PC-9 (cell line): Measurements from ENCODE around the gene MRM1. TPM values are rescaled to one million over a fixed set of nuclear protein-coding genes. Genes with fewer than 3 reads are reported as not detected.

Experiments
- Bru-seq: library from RNA; stranded (reverse); fragments of 400-500 nt; gene quantifications from one replicate; lab custom pipeline; 2021; lab: Mats Ljungman, UMichigan
- BruChase-seq, 2 experiments: library from RNA; stranded (reverse); fragments of 400-500 nt; gene quantifications; one replicate each; lab custom pipeline; 2021; lab: Mats Ljungman, UMichigan
- BruUV-seq: library from RNA; stranded (reverse); fragments of 400-500 nt; replicated peaks from 2 replicates; lab custom pipeline; 2021; lab: Mats Ljungman, UMichigan
- CTCF ChIA-PET: fragments of 300-600 bp; sonication (Branson Sonifier 250); formaldehyde crosslinking; loops from one replicate; lab custom pipeline; 2022; ENCODE audit warnings: antibody characterized with exemption; lab: Charles Lee
- POLR2A ChIA-PET: fragments of 300-600 bp; sonication (Branson Sonifier 250); formaldehyde crosslinking; loops from one replicate; lab custom pipeline; 2022; ENCODE audit warnings: antibody characterized with exemption; ENCODE audit not compliant: unreplicated experiment; lab: Charles Lee
- DNase-seq, 2 experiments: peaks; one replicate each; pipeline versions ENCODE4 v3.0.0 to v3.0.0-alpha.2; 2015 to 2022; ENCODE audit warnings: mixed read lengths in 1 of 2
- H2AFZ ChIP-seq: fragments of 200-600 bp; sonication (generic); 2 replicates; pipeline ENCODE4 v1.8.1; 2017; ENCODE audit warnings: antibody characterized with exemption
- H3F3A ChIP-seq: fragments of 200-600 bp; sonication (generic); 2 replicates; pipeline ENCODE4 v1.8.1; 2017; ENCODE audit warnings: antibody characterized with exemption, mild to moderate bottlenecking, low read depth; ENCODE audit not compliant: insufficient read depth
- H3K27ac ChIP-seq: fragments of 200-600 bp; sonication (generic); 2 replicates; pipeline ENCODE4 v1.6.1; 2016; ENCODE audit warnings: mixed run types
- H3K27me3 ChIP-seq: fragments of 200-600 bp; sonication (generic); 2 replicates; pipeline ENCODE4 v1.6.1; 2016; ENCODE audit warnings: low read depth, mixed run types; ENCODE audit not compliant: insufficient read depth
- H3K36me3 ChIP-seq: fragments of 200-600 bp; sonication (generic); 2 replicates; pipeline ENCODE4 v1.6.1; 2016; ENCODE audit warnings: low read depth, mixed run types
- H3K4me1 ChIP-seq: fragments of 200-600 bp; sonication (generic); replicated peaks from 2 replicates; pipeline ENCODE4 v1.6.1; 2016; ENCODE audit warnings: mixed run types; ENCODE audit not compliant: insufficient read depth
- H3K4me2 ChIP-seq: fragments of 200-600 bp; sonication (generic); 2 replicates; pipeline ENCODE4 v1.6.1; 2017; ENCODE audit warnings: mixed run types
- H3K4me3 ChIP-seq: fragments of 200-600 bp; sonication (generic); 2 replicates; pipeline ENCODE4 v1.6.1; 2016; ENCODE audit warnings: mixed run types
- H3K79me2 ChIP-seq: fragments of 200-600 bp; sonication (generic); 2 replicates; pipeline ENCODE4 v1.6.1; 2017; ENCODE audit warnings: low read depth, mixed run types
- H3K9me2 ChIP-seq: fragments of 200-600 bp; sonication (generic); 2 replicates; pipeline ENCODE4 v1.8.1; 2017; ENCODE audit warnings: mild to moderate bottlenecking; ENCODE audit not compliant: insufficient read depth
- H3K9me3 ChIP-seq: fragments of 200-600 bp; sonication (generic); 2 replicates; pipeline ENCODE4 v1.8.1; 2016; ENCODE audit warnings: low read depth; ENCODE audit not compliant: insufficient read depth
- H4K20me1 ChIP-seq: fragments of 200-600 bp; sonication (generic); 2 replicates; pipeline ENCODE4 v1.8.1; 2017; ENCODE audit not compliant: insufficient read depth
- EZH2 ChIP-seq: fragments of 200-600 bp; sonication (generic); IDR thresholded peaks from 2 replicates; pipeline ENCODE4 v1.8.0; 2017; ENCODE audit warnings: antibody characterized with exemption, low read depth
- intact Hi-C: fragments of 100-400 bp; cut with micrococcal nuclease; formaldehyde crosslinking; loops from one replicate; pipeline ENCODE4 v1.10.0; 2022; ENCODE audit not compliant: unreplicated experiment
- long read RNA-seq: library from polyadenylated mRNA; stranded (forward); transcript quantifications from one replicate; pipeline ENCODE4 v2.0.0, GENCODE V29; 2022
- total RNA-seq: library from RNA; stranded (reverse); gene quantifications from 2 replicates; pipeline ENCODE4 v1.2.3, GENCODE V29; 2021
- TF ChIP-seq, protein P1 (sequence below): fragments of 200-600 bp; sonication (generic); conservative IDR thresholded peaks from 2 replicates; pipeline ENCODE4 v1.6.1; 2017; ENCODE audit warnings: mixed run types, antibody characterized with exemption, mild to moderate bottlenecking, moderate library complexity

MRM1 gene, protein sequence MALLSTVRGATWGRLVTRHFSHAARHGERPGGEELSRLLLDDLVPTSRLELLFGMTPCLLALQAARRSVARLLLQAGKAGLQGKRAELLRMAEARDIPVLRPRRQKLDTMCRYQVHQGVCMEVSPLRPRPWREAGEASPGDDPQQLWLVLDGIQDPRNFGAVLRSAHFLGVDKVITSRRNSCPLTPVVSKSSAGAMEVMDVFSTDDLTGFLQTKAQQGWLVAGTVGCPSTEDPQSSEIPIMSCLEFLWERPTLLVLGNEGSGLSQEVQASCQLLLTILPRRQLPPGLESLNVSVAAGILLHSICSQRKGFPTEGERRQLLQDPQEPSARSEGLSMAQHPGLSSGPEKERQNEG
- total RNA-seq (9.6 and 10.9 TPM in 2 replicates), Bru-seq, nascent RNA (percentile 69 among the genes with signal in this experiment), BruChase-seq, experiment 1, labeled RNA remaining after a 2-hour chase (percentile 75 among the genes with signal in this experiment), BruChase-seq, experiment 2, labeled RNA remaining after a 6-hour chase (percentile 57 among the genes with signal in this experiment)
- long read RNA-seq, partial matches to known transcripts = 2 of 4 reads
- long read RNA-seq, other reads (novel, unspliced or antisense) = 2 of 4 reads

DNA sequence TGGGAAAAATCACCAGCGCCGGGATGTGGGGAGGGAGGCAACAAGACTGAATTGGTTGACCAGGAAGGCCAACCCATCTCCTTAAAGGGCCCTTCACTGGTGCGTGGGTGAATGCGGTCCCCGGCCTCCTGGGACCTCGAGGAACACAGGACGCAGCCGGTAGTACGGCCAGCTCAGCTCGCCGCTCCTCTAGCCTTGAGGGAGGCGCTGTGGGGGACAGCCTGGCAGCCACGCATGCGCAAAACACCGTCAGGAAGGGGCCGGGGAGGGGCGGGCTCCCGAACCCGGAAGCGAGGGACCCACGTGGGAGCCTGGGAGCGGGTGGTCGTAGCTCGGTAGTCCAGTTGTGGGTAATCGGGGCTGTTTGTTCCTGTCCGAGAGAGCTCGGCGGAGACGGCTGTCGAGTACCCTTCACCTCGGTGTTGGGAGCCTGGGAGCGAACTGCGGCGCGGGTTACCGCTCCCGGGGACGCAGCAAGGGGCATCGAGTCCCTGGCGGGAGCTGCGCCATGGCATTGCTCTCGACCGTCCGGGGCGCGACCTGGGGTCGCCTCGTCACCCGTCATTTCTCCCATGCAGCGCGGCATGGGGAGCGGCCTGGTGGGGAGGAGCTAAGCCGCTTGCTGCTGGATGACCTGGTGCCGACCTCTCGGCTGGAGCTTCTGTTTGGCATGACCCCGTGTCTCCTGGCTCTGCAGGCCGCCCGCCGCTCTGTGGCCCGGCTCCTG is at the start of gene MRM1:
Gene MRM1 (plus strand): TSS at position 281 of the 727 bp plus-strand sequence. CDS start 228 bp downstream, at position 509.
- intact Hi-C loops = loop anchor here (5.0 kb wide), 2 partner anchors 756 to 971 kb away; no protein-coding TSS in a partner anchor
- Histone ChIP-seq H3K36me3 (no peaks in the 10 kb centered on the region), H4K20me1 (peaks cover 14% of the 10 kb centered on the region; the same call in 1 of the 2 replicates), H3K9me3 (no peaks in the 10 kb centered on the region), H3K27me3 (no peaks in the 10 kb centered on the region), H3K4me1 (peaks cover 8% of the 10 kb centered on the region; the same call in 1 of the 2 replicates), H3K79me2 (peaks cover 46% of the 10 kb centered on the region), H3F3A (peaks cover 5% of the 10 kb centered on the region; the same call in 1 of the 2 replicates), H2AFZ (peak within 1 kb of the TSS; percentile 92), H3K27ac (peak within 1 kb of the TSS; percentile 65), H3K9me2 (no peaks in the 10 kb centered on the region), H3K4me2 (peak within 1 kb of the TSS; percentile 93), H3K4me3 (peak within 1 kb of the TSS; percentile 77)
- ChIA-PET POLR2A (interaction anchor here (0.5 to 1.1 kb wide), 6 partner anchors 9 to 578 kb away, joined by 3 to 5 read pairs (median 4); no protein-coding TSS in a partner anchor), CTCF (interaction anchor here (0.6 to 1.0 kb wide), 2 partner anchors 58 to 446 kb away, joined by 3 read pairs; no protein-coding TSS in a partner anchor)
- peak; percentile 86 to 90 for DNase-seq
- BruUV-seq = no TSS peak
- TF ChIP-seq, protein P1, sequence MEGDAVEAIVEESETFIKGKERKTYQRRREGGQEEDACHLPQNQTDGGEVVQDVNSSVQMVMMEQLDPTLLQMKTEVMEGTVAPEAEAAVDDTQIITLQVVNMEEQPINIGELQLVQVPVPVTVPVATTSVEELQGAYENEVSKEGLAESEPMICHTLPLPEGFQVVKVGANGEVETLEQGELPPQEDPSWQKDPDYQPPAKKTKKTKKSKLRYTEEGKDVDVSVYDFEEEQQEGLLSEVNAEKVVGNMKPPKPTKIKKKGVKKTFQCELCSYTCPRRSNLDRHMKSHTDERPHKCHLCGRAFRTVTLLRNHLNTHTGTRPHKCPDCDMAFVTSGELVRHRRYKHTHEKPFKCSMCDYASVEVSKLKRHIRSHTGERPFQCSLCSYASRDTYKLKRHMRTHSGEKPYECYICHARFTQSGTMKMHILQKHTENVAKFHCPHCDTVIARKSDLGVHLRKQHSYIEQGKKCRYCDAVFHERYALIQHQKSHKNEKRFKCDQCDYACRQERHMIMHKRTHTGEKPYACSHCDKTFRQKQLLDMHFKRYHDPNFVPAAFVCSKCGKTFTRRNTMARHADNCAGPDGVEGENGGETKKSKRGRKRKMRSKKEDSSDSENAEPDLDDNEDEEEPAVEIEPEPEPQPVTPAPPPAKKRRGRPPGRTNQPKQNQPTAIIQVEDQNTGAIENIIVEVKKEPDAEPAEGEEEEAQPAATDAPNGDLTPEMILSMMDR = no peak
- TF ChIP-seq EZH2 = no peak

DNA sequence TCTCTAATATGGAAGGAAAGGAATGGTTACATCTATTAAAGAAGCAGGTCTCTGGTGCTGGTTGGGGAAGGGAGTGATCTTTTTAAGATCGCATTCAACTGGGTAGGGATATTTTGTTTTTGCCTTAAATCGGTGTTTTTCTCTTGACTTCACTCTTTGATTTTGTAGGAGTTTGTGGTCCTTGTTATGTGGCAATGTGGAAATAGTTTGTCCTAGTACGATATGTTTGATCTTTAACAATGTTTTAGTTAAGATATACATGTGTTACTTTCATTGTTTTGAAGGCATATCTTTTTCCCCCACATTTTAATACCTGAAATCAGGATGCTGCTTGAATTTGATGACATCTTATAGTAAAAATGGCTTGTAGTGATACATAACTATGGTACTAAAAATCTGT is 47.9 kb upstream of the MRM1 start:
- Histone ChIP-seq H3K4me1 (no peaks in the 10 kb centered on the region; the same call in 1 of the 2 replicates), H3K9me2 (no peaks in the 10 kb centered on the region), H3F3A (peaks cover 6% of the 10 kb centered on the region; the same call in 1 of the 2 replicates), H3K27me3 (no peaks in the 10 kb centered on the region), H4K20me1 (peaks cover 78% of the 10 kb centered on the region), H2AFZ (no peak overlapping the region), H3K79me2 (peaks cover 71% of the 10 kb centered on the region), H3K27ac (no peak overlapping the region), H3K9me3 (no peaks in the 10 kb centered on the region), H3K4me2 (no peak overlapping the region), H3K36me3 (peaks cover 18% of the 10 kb centered on the region), H3K4me3 (no peak overlapping the region)
- ChIA-PET POLR2A (no interaction called here), CTCF (no interaction called here)
- no peak for DNase-seq
- intact Hi-C loops = no loop called here
- BruUV-seq = no TSS peak
- no peak for TF ChIP-seq EZH2
- TF ChIP-seq, protein P1 = no peak

DNA sequence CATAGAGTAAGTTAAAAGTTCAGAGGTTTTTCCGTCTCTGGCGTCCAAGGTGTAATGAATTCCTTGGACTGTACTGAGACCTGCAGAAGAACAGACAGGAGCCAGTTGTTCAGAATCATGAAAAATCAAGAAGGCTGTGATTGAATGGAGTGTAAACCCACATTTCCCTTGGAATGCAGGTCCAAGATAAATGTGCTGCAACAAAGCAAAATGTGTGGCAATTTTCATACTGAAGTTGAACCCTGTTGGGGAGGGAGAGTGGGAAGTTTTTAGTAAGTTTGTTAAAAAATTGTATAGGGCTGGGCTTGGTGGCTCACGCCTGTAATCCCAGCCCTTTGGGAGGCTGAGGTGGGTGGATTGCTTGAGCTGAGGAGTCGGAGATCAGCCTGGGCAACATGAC is 35.3 kb upstream of the MRM1 start:
- no peaks in the 10 kb centered on the region; the same call in 1 of the 2 replicates for H4K20me1 ChIP-seq
- H2AFZ ChIP-seq = no peak overlapping the region
- BruUV-seq = no TSS peak
- intact Hi-C loops = no loop called here
- no peak overlapping the region for H3K27ac ChIP-seq
- ChIA-PET CTCF (interaction anchor here (0.6 kb wide), 1 partner anchor 10 kb away, joined by 6 read pairs; no protein-coding TSS in a partner anchor), POLR2A (no interaction called here)
- no peak overlapping the region for H3K4me2 ChIP-seq
- no peaks in the 10 kb centered on the region for H3K4me1 ChIP-seq
- no peaks in the 10 kb centered on the region for H3K9me2 ChIP-seq
- peaks cover 7% of the 10 kb centered on the region; the same call in 1 of the 2 replicates for H3K79me2 ChIP-seq
- TF ChIP-seq, protein P1 = no peak
- no peak for TF ChIP-seq EZH2
- no peak for DNase-seq
- no peak overlapping the region for H3K4me3 ChIP-seq
- H3F3A ChIP-seq = no peaks in the 10 kb centered on the region
- peaks cover 16% of the 10 kb centered on the region; the same call in 1 of the 2 replicates for H3K36me3 ChIP-seq
- no peaks in the 10 kb centered on the region for H3K27me3 ChIP-seq
- no peaks in the 10 kb centered on the region for H3K9me3 ChIP-seq
